Astrocyte (in vitro differentiated cells and primary cell): ENCODE data around the gene ASB4. TPM values are rescaled to one million over a fixed set of nuclear protein-coding genes. Genes with fewer than 3 reads are reported as not detected.
"Not testable (repeated sequence)": the region's sequence is repeated elsewhere in the genome, so short reads cannot be mapped to it uniquely, and the experiment has no call there.

Experiments used
- DNase-seq: peaks from one replicate; pipeline ENCODE4 v3.0.0-alpha.2; 2010; ENCODE audit warnings: low read depth
- FAIRE-seq: peaks from 2 replicates; lab custom pipeline; 2011; peaks lifted over from hg19 to GRCh38; lab: Jason Lieb, UNC
- H2AFZ ChIP-seq: 2 replicates; pipeline ENCODE4 v1.6.0; 2012; ENCODE audit warnings: low read depth, low read length, inconsistent platforms
- H3K27ac ChIP-seq: 2 replicates; pipeline ENCODE4 v1.5.1; 2011; ENCODE audit warnings: low read depth, low read length, inconsistent platforms
- H3K27me3 ChIP-seq: 2 replicates; pipeline ENCODE4 v1.6.0; 2011; ENCODE audit warnings: low read length, inconsistent platforms; ENCODE audit not compliant: insufficient read depth
- H3K36me3 ChIP-seq: 2 replicates; pipeline ENCODE4 v1.5.1; 2011; ENCODE audit warnings: low read length, inconsistent platforms; ENCODE audit not compliant: insufficient read depth
- H3K4me1 ChIP-seq: 2 replicates; pipeline ENCODE4 v1.5.1; 2011; ENCODE audit warnings: low read length, inconsistent platforms; ENCODE audit not compliant: insufficient read depth
- H3K4me2 ChIP-seq: 2 replicates; pipeline ENCODE4 v1.6.0; 2012; ENCODE audit warnings: low read length, inconsistent platforms
- H3K4me3 ChIP-seq: 2 replicates; pipeline ENCODE4 v1.5.1; 2011; ENCODE audit warnings: low read depth, mild to moderate bottlenecking, low read length, inconsistent platforms; ENCODE audit not compliant: insufficient read depth
- H3K79me2 ChIP-seq: 2 replicates; pipeline ENCODE4 v1.6.0; 2012; ENCODE audit warnings: mild to moderate bottlenecking, low read length, inconsistent platforms; ENCODE audit not compliant: insufficient read depth
- H3K9ac ChIP-seq: 2 replicates; pipeline ENCODE4 v1.6.0; 2012; ENCODE audit warnings: mild to moderate bottlenecking, low read length, inconsistent platforms
- H3K9me3 ChIP-seq: 2 replicates; pipeline ENCODE4 v1.5.1; 2012; ENCODE audit warnings: low read depth, mild to moderate bottlenecking, low read length, inconsistent platforms; ENCODE audit not compliant: insufficient read depth
- H4K20me1 ChIP-seq: 2 replicates; pipeline ENCODE4 v1.6.0; 2012; ENCODE audit warnings: low read length, inconsistent platforms; ENCODE audit not compliant: insufficient read depth
- H3K27ac Mint-ChIP-seq: one replicate; pipeline ENCODE4 v1.8.0; 2021; ENCODE audit warnings: mild to moderate bottlenecking, mixed read lengths; ENCODE audit not compliant: unreplicated experiment
- H3K27me3 Mint-ChIP-seq: one replicate; pipeline ENCODE4 v1.8.0; 2021; ENCODE audit warnings: low read depth, mixed read lengths; ENCODE audit not compliant: unreplicated experiment
- H3K36me3 Mint-ChIP-seq: one replicate; pipeline ENCODE4 v1.8.0; 2021; ENCODE audit warnings: low read depth, mixed read lengths; ENCODE audit not compliant: unreplicated experiment
- H3K4me1 Mint-ChIP-seq: one replicate; pipeline ENCODE4 v1.8.0; 2021; ENCODE audit warnings: low read depth, mixed read lengths; ENCODE audit not compliant: unreplicated experiment
- H3K4me3 Mint-ChIP-seq: one replicate; pipeline ENCODE4 v1.8.0; 2021; ENCODE audit warnings: mild to moderate bottlenecking, moderate library complexity, mixed read lengths; ENCODE audit not compliant: unreplicated experiment
- H3K9me3 Mint-ChIP-seq: one replicate; pipeline ENCODE4 v1.8.0; 2021; ENCODE audit warnings: mild to moderate bottlenecking, mixed read lengths; ENCODE audit not compliant: unreplicated experiment
- CTCF ChIP-seq: IDR thresholded peaks from 2 replicates; pipeline ENCODE4 v1.5.1; 2011; ENCODE audit warnings: low read depth, mild to moderate bottlenecking, inconsistent platforms, low read length, moderate library complexity; ENCODE audit not compliant: insufficient read depth
- EZH2 ChIP-seq: IDR thresholded peaks from 2 replicates; pipeline ENCODE4 v1.6.1; 2012; ENCODE audit warnings: mild to moderate bottlenecking, low read length, inconsistent platforms; ENCODE audit not compliant: insufficient read depth
- total RNA-seq: library from RNA; stranded (reverse); gene quantifications from 2 replicates; pipeline ENCODE4 v1.2.1, GENCODE V29; 2021

The ASB4 gene
- total RNA-seq, 1 donor from 2014 or later: not detected

- no peaks in the 10 kb centered on the region for H3K27me3 ChIP-seq
- no peaks in the 10 kb centered on the region for H3K9me3 ChIP-seq
- no peak overlapping the region for H3K9ac ChIP-seq
- H3K36me3 ChIP-seq: no peaks in the 10 kb centered on the region
- Mint-ChIP-seq H3K27me3 (peaks cover 4% of the 10 kb centered on the region), H3K36me3 (no peaks in the 10 kb centered on the region), H3K9me3 (no peaks in the 10 kb centered on the region), H3K4me1 (peaks cover 2% of the 10 kb centered on the region), H3K4me3 (no peak overlapping the region), H3K27ac (no peak overlapping the region)
- no peak for FAIRE-seq
- no peaks in the 10 kb centered on the region for H3K79me2 ChIP-seq
- H3K27ac ChIP-seq: no peak overlapping the region
- H3K4me3 ChIP-seq: no peak overlapping the region
- H3K4me2 ChIP-seq: no peak overlapping the region
- no peaks in the 10 kb centered on the region for H3K4me1 ChIP-seq
- no peak for DNase-seq
- no peak for TF ChIP-seq EZH2
- no peak for TF ChIP-seq CTCF
- no peaks in the 10 kb centered on the region for H4K20me1 ChIP-seq
- H2AFZ ChIP-seq: no peak overlapping the region
Measured at GRCh38 chr7:95446618-95447017, 39.1 kb upstream of the ASB4 start.

- H3K27ac ChIP-seq: no peak overlapping the region
- Mint-ChIP-seq H3K4me1 (no peaks in the 10 kb centered on the region), H3K9me3 (peaks cover 8% of the 10 kb centered on the region), H3K27ac (no peak overlapping the region), H3K27me3 (no peaks in the 10 kb centered on the region), H3K4me3 (no peak overlapping the region), H3K36me3 (no peaks in the 10 kb centered on the region)
- no peak overlapping the region for H3K4me2 ChIP-seq
- H3K9ac ChIP-seq: no peak overlapping the region
- DNase-seq (no peak), FAIRE-seq (no peak)
- H3K9me3 ChIP-seq: no peaks in the 10 kb centered on the region
- H3K27me3 ChIP-seq: no peaks in the 10 kb centered on the region
- no peaks in the 10 kb centered on the region for H3K79me2 ChIP-seq
- no peak overlapping the region for H2AFZ ChIP-seq
- no peak for TF ChIP-seq CTCF
- no peak for TF ChIP-seq EZH2
- no peaks in the 10 kb centered on the region for H3K36me3 ChIP-seq
- H3K4me1 ChIP-seq: no peaks in the 10 kb centered on the region
- no peak overlapping the region for H3K4me3 ChIP-seq
- no peaks in the 10 kb centered on the region for H4K20me1 ChIP-seq
Measured at GRCh38 chr7:95454438-95455045, 31.2 kb upstream of the ASB4 start.

GRCh38 chr7:95457947-95458346 is 27.8 kb upstream of the ASB4 start:
- no peaks in the 10 kb centered on the region for H3K4me1 ChIP-seq
- peaks cover 2% of the 10 kb centered on the region for H3K36me3 Mint-ChIP-seq
- no peak overlapping the region for H3K4me2 ChIP-seq
- no peaks in the 10 kb centered on the region for H4K20me1 ChIP-seq
- no peak for FAIRE-seq
- no peak overlapping the region for H3K4me3 ChIP-seq
- H3K27me3 Mint-ChIP-seq: no peaks in the 10 kb centered on the region
- DNase-seq: no peak
- no peaks in the 10 kb centered on the region for H3K79me2 ChIP-seq
- no peak overlapping the region for H3K27ac Mint-ChIP-seq
- no peaks in the 10 kb centered on the region for H3K36me3 ChIP-seq
- H3K4me3 Mint-ChIP-seq: no peak overlapping the region
- H3K4me1 Mint-ChIP-seq: no peaks in the 10 kb centered on the region
- H3K27ac ChIP-seq: no peak overlapping the region
- H3K27me3 ChIP-seq: no peaks in the 10 kb centered on the region
- no peaks in the 10 kb centered on the region for H3K9me3 ChIP-seq
- H3K9ac ChIP-seq: no peak overlapping the region
- TF ChIP-seq CTCF (no peak), EZH2 (no peak)
- no peak overlapping the region for H2AFZ ChIP-seq
- H3K9me3 Mint-ChIP-seq: peaks cover 17% of the 10 kb centered on the region

GRCh38 chr7:95460653-95461052 is 25.1 kb upstream of the ASB4 start:
- H4K20me1 ChIP-seq, H3K4me2 ChIP-seq, H3K9me3 ChIP-seq, H3K9ac ChIP-seq, H3K4me3 Mint-ChIP-seq, H3K27me3 ChIP-seq, DNase-seq, H3K36me3 Mint-ChIP-seq, H3K4me3 ChIP-seq, H3K36me3 ChIP-seq, FAIRE-seq, H3K4me1 ChIP-seq, H3K4me1 Mint-ChIP-seq, H3K27ac Mint-ChIP-seq, H3K79me2 ChIP-seq, H3K27me3 Mint-ChIP-seq, H2AFZ ChIP-seq, H3K27ac ChIP-seq: not testable (repeated sequence)
- peaks cover 17% of the 10 kb centered on the region for H3K9me3 Mint-ChIP-seq
